Activated T-helper 17 cell treated with anti-CD3 and anti-CD28 coated beads, Interleukin-2, amount 50 U/mL, for 72 hours (primary cell): ENCODE measurements around the gene KLRC1. TPM values are rescaled to one million over a fixed set of nuclear protein-coding genes. Genes with fewer than 3 reads are reported as not detected.
"Not testable (repeated sequence)": the region's sequence is repeated elsewhere in the genome, so short reads cannot be mapped to it uniquely, and the experiment has no call there.

Experiments used
- ATAC-seq: fragments of 150-1000 bp; cut with Tn5 transposase; replicated peaks from 2 replicates; pipeline ENCODE4 v1.10.0; 2021; ENCODE audit warnings: mild to moderate bottlenecking, moderate library complexity
- H3K27ac Mint-ChIP-seq: one replicate; pipeline ENCODE4 v1.8.0; 2022; ENCODE audit warnings: mixed read lengths
- H3K27me3 Mint-ChIP-seq: one replicate; pipeline ENCODE4 v1.8.0; 2022; ENCODE audit warnings: mixed read lengths
- H3K36me3 Mint-ChIP-seq: one replicate; pipeline ENCODE4 v1.8.0; 2022; ENCODE audit warnings: low read depth, mild to moderate bottlenecking, mixed read lengths
- H3K4me1 Mint-ChIP-seq: one replicate; pipeline ENCODE4 v1.8.0; 2022; ENCODE audit warnings: mixed read lengths
- H3K4me3 Mint-ChIP-seq: one replicate; pipeline ENCODE4 v1.8.0; 2022; ENCODE audit warnings: mild to moderate bottlenecking, mixed read lengths
- H3K9me3 Mint-ChIP-seq: one replicate; pipeline ENCODE4 v1.8.0; 2022; ENCODE audit warnings: mixed read lengths
- total RNA-seq, 2 donors: library from RNA; stranded (reverse); gene quantifications; one replicate each; pipeline ENCODE4 v1.2.3, GENCODE V29; 2022

Gene KLRC1
- under 1 TPM in 1 of 2 donors, not detected in 1; 0.26 TPM for total RNA-seq

DNA sequence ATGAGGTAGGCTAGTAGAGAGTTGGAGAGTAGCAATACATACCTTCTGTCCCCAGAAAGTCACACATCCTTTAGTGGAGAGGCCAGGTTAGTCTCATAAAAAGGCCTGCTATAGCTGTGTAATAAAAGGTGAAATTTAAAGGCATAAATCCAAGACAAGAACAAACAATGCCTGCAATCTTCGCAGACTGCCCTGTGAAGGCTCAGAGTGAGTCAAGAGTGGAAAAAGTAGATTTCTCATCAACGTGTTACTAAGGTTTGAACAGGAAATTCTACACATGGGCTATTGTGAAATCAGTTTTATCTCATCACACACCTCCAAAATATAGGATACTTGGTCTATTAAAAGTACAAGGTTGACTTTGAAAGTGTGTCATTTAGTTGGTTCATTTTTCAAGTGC, at the start of gene KLRC1:
Gene KLRC1, minus strand, starts transcription at position 222 of the 400 bp plus-strand sequence. CDS start 2,221 bp downstream, outside the sequence.
- Mint-ChIP-seq H3K9me3 (peaks cover 9% of the 10 kb centered on the region), H3K4me1 (no peaks in the 10 kb centered on the region), H3K27me3 (peaks cover 3% of the 10 kb centered on the region), H3K36me3 (no peaks in the 10 kb centered on the region), H3K27ac (no peak within 1 kb of the TSS), H3K4me3 (no peak within 1 kb of the TSS)
- no peak for ATAC-seq

GRCh38 chr12:10501030-10501429, 47.9 kb upstream of the KLRC1 start:
- no peak for ATAC-seq
- Mint-ChIP-seq H3K4me3 (no peak overlapping the region), H3K36me3 (no peaks in the 10 kb centered on the region), H3K27me3 (peaks cover 36% of the 10 kb centered on the region), H3K27ac (no peak overlapping the region), H3K4me1 (no peaks in the 10 kb centered on the region), H3K9me3 (no peaks in the 10 kb centered on the region)

DNA sequence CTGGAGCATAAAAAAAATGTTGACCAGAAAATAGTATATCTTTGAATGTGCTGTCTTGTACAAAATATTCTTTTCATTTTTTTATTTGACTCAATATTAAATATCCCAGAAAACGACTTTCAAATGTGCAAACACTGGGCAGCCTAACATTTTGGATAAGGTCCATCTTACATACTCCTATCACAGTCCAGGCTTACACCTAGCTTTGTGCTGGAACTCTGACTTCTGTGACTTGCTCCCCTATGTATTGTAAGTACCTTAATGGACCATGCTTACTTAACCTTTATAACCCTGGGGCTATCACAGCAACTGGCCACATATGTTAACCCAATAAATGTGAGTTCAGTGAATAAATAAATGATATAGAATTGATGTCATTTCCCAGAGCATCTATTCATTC, 44.9 kb upstream of the KLRC1 start:
- no peak overlapping the region for H3K27ac Mint-ChIP-seq
- peaks cover 51% of the 10 kb centered on the region for H3K27me3 Mint-ChIP-seq
- H3K36me3 Mint-ChIP-seq = no peaks in the 10 kb centered on the region
- no peaks in the 10 kb centered on the region for H3K9me3 Mint-ChIP-seq
- H3K4me1 Mint-ChIP-seq = no peaks in the 10 kb centered on the region
- no peak overlapping the region for H3K4me3 Mint-ChIP-seq
- no peak for ATAC-seq

- H3K4me1 Mint-ChIP-seq = no peaks in the 10 kb centered on the region
- H3K36me3 Mint-ChIP-seq = no peaks in the 10 kb centered on the region
- H3K27me3 Mint-ChIP-seq = peaks cover 49% of the 10 kb centered on the region
- no peak overlapping the region for H3K27ac Mint-ChIP-seq
- H3K4me3 Mint-ChIP-seq = no peak overlapping the region
- peak; percentile 89 for ATAC-seq
- H3K9me3 Mint-ChIP-seq = no peaks in the 10 kb centered on the region
These were observed 44.4 kb upstream of the KLRC1 start for GRCh38 chr12:10497602-10498001.

GRCh38 chr12:10491766-10492165, 38.6 kb upstream of the KLRC1 start:
- Mint-ChIP-seq H3K27me3 (peaks cover 32% of the 10 kb centered on the region), H3K36me3 (no peaks in the 10 kb centered on the region), H3K4me3 (no peak overlapping the region), H3K4me1 (no peaks in the 10 kb centered on the region), H3K9me3 (peaks cover 3% of the 10 kb centered on the region), H3K27ac (no peak overlapping the region)
- ATAC-seq = no peak

DNA sequence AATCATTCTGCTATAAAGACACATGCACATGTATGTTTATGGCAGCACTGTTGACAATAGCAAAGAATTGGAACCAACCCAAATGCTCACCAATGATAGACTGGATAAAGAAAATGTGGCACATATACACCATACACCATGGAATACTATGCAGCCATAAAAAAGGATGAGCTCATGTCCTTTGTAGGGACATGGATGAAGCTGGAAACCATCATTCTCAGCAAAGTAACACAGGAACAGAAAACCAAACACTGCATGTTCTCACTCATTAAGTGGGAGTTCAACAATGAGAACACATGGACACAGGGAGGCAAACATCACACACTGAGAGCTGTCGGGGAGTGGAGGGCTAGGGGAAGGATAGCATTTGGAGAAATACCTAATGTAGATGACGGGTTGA, 34.2 kb upstream of the KLRC1 start:
- not testable (repeated sequence) for H3K27ac Mint-ChIP-seq, H3K36me3 Mint-ChIP-seq, H3K4me3 Mint-ChIP-seq, ATAC-seq, H3K4me1 Mint-ChIP-seq, H3K9me3 Mint-ChIP-seq
- H3K27me3 Mint-ChIP-seq = peaks cover 25% of the 10 kb centered on the region

- H3K9me3 Mint-ChIP-seq, H3K36me3 Mint-ChIP-seq, H3K4me1 Mint-ChIP-seq, H3K27ac Mint-ChIP-seq, ATAC-seq, H3K4me3 Mint-ChIP-seq: not testable (repeated sequence)
- H3K27me3 Mint-ChIP-seq = peaks cover 31% of the 10 kb centered on the region
These were observed 28.7 kb upstream of the KLRC1 start for GRCh38 chr12:10481901-10482300.

- H3K4me1 Mint-ChIP-seq, H3K9me3 Mint-ChIP-seq, H3K27ac Mint-ChIP-seq, H3K36me3 Mint-ChIP-seq, H3K4me3 Mint-ChIP-seq, ATAC-seq, H3K27me3 Mint-ChIP-seq: not testable (repeated sequence)
These were observed 19.6 kb upstream of the KLRC1 start for GRCh38 chr12:10472808-10473207.

DNA sequence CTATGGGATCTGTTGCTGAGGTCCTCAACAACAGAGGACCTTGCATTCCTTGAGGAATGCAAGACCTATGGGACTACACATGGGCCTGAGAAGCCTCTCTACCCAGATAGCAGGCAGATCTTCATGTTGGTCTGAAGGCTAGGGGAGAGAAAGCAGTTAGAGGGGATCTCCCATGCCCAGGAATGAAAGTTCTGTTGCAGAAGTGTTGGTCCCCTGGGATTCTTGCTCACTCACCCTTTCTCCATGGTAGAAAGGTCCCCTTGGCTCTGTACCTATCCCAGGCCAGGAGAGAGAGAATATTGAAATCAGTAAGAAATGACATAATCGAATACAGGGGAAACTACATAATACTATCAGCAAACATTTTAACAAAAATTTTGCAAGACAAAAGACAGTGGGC, 16.5 kb upstream of the KLRC1 start:
- H3K27ac Mint-ChIP-seq = no peak overlapping the region
- no peak for ATAC-seq
- no peak overlapping the region for H3K4me3 Mint-ChIP-seq
- H3K4me1 Mint-ChIP-seq = no peaks in the 10 kb centered on the region
- H3K36me3 Mint-ChIP-seq = no peaks in the 10 kb centered on the region
- peaks cover 16% of the 10 kb centered on the region for H3K27me3 Mint-ChIP-seq
- no peaks in the 10 kb centered on the region for H3K9me3 Mint-ChIP-seq

DNA sequence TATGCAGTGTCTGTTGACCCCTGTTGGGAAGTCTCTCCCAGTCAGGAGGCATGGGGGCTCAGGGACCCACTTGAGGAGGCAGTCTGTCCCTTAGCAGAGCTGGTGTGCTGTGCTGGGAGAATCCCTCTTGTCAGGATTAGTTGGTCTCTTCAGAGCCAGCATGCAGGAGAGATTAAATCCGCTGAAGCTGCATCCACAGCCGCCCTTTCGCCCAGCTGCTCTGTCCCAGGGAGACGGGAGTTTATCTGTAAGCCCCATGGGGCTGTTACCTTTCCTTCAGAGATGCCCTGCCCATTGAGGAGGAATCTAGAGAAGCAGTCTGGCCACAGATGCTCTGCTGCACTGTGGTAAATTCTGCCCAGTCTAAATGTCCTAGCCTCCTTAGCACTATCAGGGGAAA, 13.1 kb upstream of the KLRC1 start:
- no peak for ATAC-seq
- H3K27me3 Mint-ChIP-seq = peaks cover 32% of the 10 kb centered on the region

DNA sequence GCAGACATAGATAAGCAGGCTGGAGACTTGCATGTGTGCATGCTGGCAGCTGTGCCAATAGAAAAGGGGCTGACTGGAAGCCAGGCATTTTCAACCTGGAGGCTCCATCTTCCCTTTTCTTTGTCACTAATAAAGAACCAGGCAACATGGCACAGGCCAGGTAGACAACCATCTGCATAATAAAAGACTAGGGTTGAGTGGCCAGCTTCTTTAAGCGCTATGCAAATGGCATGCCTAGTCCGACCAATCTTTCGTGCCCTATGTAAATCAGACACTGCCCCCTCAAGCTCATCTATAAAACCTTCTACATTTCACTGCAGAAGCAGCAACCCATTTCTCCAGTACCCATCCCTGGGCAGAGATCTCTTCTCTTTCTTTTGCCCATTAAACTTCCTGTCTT, 4.6 kb upstream of the KLRC1 start:
- ATAC-seq = no peak
- Mint-ChIP-seq H3K4me3 (no peak overlapping the region), H3K36me3 (no peaks in the 10 kb centered on the region), H3K9me3 (peaks cover 9% of the 10 kb centered on the region), H3K27ac (no peak overlapping the region), H3K27me3 (peaks cover 7% of the 10 kb centered on the region), H3K4me1 (no peaks in the 10 kb centered on the region)

More for the DNA sequence above, 13.1 kb upstream of the KLRC1 start:
- H3K4me3 Mint-ChIP-seq = no peak overlapping the region
- H3K9me3 Mint-ChIP-seq = no peaks in the 10 kb centered on the region
- no peaks in the 10 kb centered on the region for H3K4me1 Mint-ChIP-seq
- H3K36me3 Mint-ChIP-seq = no peaks in the 10 kb centered on the region
- no peak overlapping the region for H3K27ac Mint-ChIP-seq

DNA sequence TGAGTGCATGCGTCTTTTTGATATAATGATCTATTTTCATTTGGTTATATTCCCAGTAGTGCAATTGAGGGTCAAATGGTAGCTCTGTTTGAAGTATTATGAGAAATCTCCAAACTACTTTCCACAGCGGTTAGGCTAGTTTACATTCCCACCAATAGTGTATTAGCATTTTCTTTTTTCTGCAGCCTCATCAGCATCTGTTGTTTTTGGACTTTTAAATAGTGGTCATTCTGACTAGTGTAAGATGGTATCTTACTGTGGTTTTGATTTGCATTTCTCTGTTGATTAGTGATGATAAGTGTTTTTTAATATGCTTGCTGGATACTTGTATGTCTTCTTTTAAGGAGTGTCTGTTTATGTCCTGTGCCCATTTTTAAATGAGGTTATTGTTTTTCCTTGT, 3.7 kb upstream of the KLRC1 start:
- ATAC-seq = no peak
- Mint-ChIP-seq H3K36me3 (no peaks in the 10 kb centered on the region), H3K27ac (no peak overlapping the region), H3K9me3 (peaks cover 9% of the 10 kb centered on the region), H3K4me1 (no peaks in the 10 kb centered on the region), H3K4me3 (no peak overlapping the region), H3K27me3 (peaks cover 3% of the 10 kb centered on the region)

DNA sequence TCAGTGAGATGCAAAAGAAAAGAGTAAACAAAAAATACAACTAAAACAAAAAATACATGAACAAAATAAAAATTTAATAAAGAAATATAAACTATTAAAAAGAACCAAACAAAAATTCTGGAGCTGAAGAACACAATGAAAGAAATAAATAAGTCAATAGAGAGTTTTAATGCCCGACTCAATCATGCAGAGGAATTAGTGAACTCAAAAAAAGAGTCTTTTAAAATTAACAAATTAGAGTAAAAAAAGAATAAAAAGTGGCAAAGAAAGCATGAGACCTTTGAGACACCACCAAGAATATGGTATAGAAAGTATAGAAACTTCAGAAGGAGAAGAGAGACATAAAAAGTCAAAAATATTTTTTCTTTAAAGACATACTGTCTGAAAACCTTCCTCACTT, 2.6 kb upstream of the KLRC1 start:
- Mint-ChIP-seq H3K4me3 (no peak overlapping the region), H3K4me1 (no peaks in the 10 kb centered on the region), H3K27me3 (no peaks in the 10 kb centered on the region), H3K9me3 (peaks cover 9% of the 10 kb centered on the region), H3K36me3 (no peaks in the 10 kb centered on the region), H3K27ac (no peak overlapping the region)
- ATAC-seq = no peak

DNA sequence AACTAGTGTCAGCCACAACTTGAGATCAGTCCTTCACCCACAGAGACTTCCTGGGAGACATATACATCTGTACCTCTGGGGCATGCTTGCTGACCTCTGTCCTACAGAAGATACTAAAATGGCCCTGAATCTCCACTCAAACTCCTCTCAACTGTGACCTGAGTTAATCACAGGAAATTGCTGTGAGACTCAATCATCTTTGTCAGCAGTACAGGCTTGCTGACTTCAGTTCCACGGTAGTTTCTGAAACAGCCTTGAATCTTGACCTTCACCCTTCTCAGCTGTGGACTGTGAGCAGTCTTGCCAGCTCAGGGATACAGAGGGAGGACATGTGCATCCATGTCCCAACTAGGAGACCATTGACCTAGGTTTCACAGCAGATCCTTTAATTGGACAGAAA, 1.4 kb upstream of the KLRC1 start:
- Mint-ChIP-seq H3K4me3 (no peak overlapping the region), H3K27ac (no peak overlapping the region), H3K36me3 (no peaks in the 10 kb centered on the region), H3K4me1 (no peaks in the 10 kb centered on the region), H3K27me3 (no peaks in the 10 kb centered on the region), H3K9me3 (peaks cover 9% of the 10 kb centered on the region)
- no peak for ATAC-seq

DNA sequence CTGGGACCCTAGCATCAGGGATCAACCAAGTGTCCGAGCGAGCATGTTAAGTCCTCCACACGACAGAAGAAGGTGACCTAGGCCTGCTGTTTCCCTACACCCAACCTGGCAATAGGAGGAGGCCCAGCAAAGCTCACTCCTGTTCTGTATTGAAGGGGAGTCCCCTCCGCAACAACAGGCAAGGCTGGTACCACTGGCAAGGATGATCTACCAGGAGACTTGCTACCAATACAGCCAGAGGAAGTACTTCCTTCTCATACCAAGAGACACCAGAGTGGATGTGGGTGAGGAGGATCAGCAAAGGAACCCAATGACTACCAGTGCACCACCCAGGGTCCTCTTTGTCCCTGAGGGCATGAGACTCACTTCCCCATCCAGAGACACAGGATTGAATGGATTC, 4.9 kb downstream of the KLRC1 start:
- no peaks in the 10 kb centered on the region for H3K4me1 Mint-ChIP-seq
- peaks cover 5% of the 10 kb centered on the region for H3K27me3 Mint-ChIP-seq
- no peak overlapping the region for H3K4me3 Mint-ChIP-seq
- no peaks in the 10 kb centered on the region for H3K36me3 Mint-ChIP-seq
- no peak for ATAC-seq
- H3K27ac Mint-ChIP-seq = no peak overlapping the region
- H3K9me3 Mint-ChIP-seq = no peaks in the 10 kb centered on the region

- H3K27me3 Mint-ChIP-seq, H3K9me3 Mint-ChIP-seq, H3K4me3 Mint-ChIP-seq, H3K36me3 Mint-ChIP-seq, H3K4me1 Mint-ChIP-seq, H3K27ac Mint-ChIP-seq: not testable (repeated sequence)
- peak; percentile 75 for ATAC-seq
These were observed 7.1 kb downstream of the KLRC1 start for GRCh38 chr12:10446052-10446451.
